K562 (cell line): Measurements from ENCODE around the gene TUBG2. TPM values are rescaled to one million over a fixed set of nuclear protein-coding genes. Genes with fewer than 3 reads are reported as not detected.

Source experiments
- ATAC-seq: fragments of 200-7000 bp; cut with Tn5 transposase; 3 replicates; pipeline ENCODE4 v1.9.1; 2020; ENCODE audit warnings: moderate library complexity
- BruUV-seq: library from RNA; stranded (reverse); fragments of 400-500 nt; replicated peaks from 2 replicates; lab custom pipeline; 2021; lab: Mats Ljungman, UMichigan
- CTCF ChIA-PET: fragments of 300-600 bp; formaldehyde crosslinking; extraction: SDS; loops from one replicate; lab custom pipeline; 2021; ENCODE audit warnings: low intra/inter-chr PET ratio; lab: Yijun Ruan, JAX
- POLR2A ChIA-PET: fragments of 300-600, 350-650 bp; sonication (Branson Sonifier 250); formaldehyde crosslinking; extraction: SDS; loops from one replicate; lab custom pipeline; 2021; ENCODE audit warnings: antibody characterized with exemption, inconsistent platforms; lab: Yijun Ruan, JAX
- DNase-seq, 4 experiments: peaks; one replicate each; pipeline versions ENCODE4 v3.0.0 to v3.0.0-alpha.2; 2011 to 2018; ENCODE audit warnings: low spot score in 3 of 4, mixed read lengths in 3 of 4; ENCODE audit errors: extremely low read depth in 1 of 4
- FAIRE-seq: peaks from 2 replicates; lab custom pipeline; 2011; peaks lifted over from hg19 to GRCh38; lab: Jason Lieb, UNC
- H2AFZ ChIP-seq: 2 replicates; pipeline ENCODE4 v1.6.0; 2011; ENCODE audit warnings: low read depth, low read length, control low read depth, inconsistent platforms
- H3K27ac ChIP-seq: fragments of 200-600 bp; 3 replicates; pipeline ENCODE4 v1.8.0; 2011; ENCODE audit warnings: low read depth, mild to moderate bottlenecking, control low read depth, inconsistent platforms, low read length, moderate library complexity, mixed read lengths; ENCODE audit errors: extremely low read depth
- H3K27me3 ChIP-seq, 2 experiments: fragments of 300-600 bp in 1 of 2; 2 replicates in 1 of 2; 3 replicates in 1 of 2; pipeline versions ENCODE4 v1.6.0 to v1.8.0; 2011; ENCODE audit warnings: inconsistent platforms in 2 of 2, low read length in 2 of 2, mild to moderate bottlenecking in 1 of 2, mixed read lengths in 1 of 2, moderate library complexity in 1 of 2; ENCODE audit not compliant: control insufficient read depth in 2 of 2, insufficient read depth in 2 of 2
- H3K36me3 ChIP-seq: fragments of 300-600 bp; 3 replicates; pipeline ENCODE4 v1.8.0; 2011; ENCODE audit warnings: mild to moderate bottlenecking, low read length, inconsistent platforms; ENCODE audit not compliant: control insufficient read depth, insufficient read depth
- H3K4me1 ChIP-seq, 2 experiments: fragments of 200-600 bp in 1 of 2; replicated peaks in 1 of 2; 2 replicates in 1 of 2; 3 replicates in 1 of 2; pipeline versions ENCODE4 v1.5.1 to v1.8.0; 2011; ENCODE audit warnings: inconsistent platforms in 2 of 2, low read length in 2 of 2, mild to moderate bottlenecking in 1 of 2, mixed read lengths in 1 of 2, moderate library complexity in 1 of 2; ENCODE audit not compliant: control insufficient read depth in 2 of 2, insufficient read depth in 2 of 2
- H3K4me2 ChIP-seq: 2 replicates; pipeline ENCODE4 v1.6.1; 2011; ENCODE audit warnings: low read length, control low read depth, inconsistent platforms, mixed read lengths; ENCODE audit not compliant: insufficient read depth
- H3K4me3 ChIP-seq: fragments of 200-600 bp; sonication (generic), shearing (Covaris generic); 2 replicates; pipeline ENCODE4 v1.5.1; 2016; ENCODE audit warnings: control low read depth, inconsistent platforms
- H3K79me2 ChIP-seq: fragments of 200-600 bp; 3 replicates; pipeline ENCODE4 v1.8.0; 2011; ENCODE audit warnings: low read length, inconsistent platforms; ENCODE audit not compliant: control insufficient read depth, insufficient read depth
- H3K9ac ChIP-seq, 2 experiments: 2 replicates each; pipeline versions ENCODE4 v1.6.0 to v1.6.1; 2011; ENCODE audit warnings: low read depth in 2 of 2, low read length in 2 of 2, control low read depth in 1 of 2, inconsistent platforms in 1 of 2, mild to moderate bottlenecking in 1 of 2, mixed read lengths in 1 of 2; ENCODE audit not compliant: insufficient read depth in 1 of 2
- H3K9me1 ChIP-seq: one replicate; pipeline ENCODE4 v1.6.0; 2011; ENCODE audit warnings: inconsistent platforms, mild to moderate bottlenecking, low read length, moderate library complexity; ENCODE audit not compliant: control insufficient read depth, insufficient read depth
- H3K9me3 ChIP-seq: replicated peaks from 2 replicates; pipeline ENCODE4 v1.5.1; 2011; ENCODE audit warnings: low read depth, low read length, inconsistent platforms; ENCODE audit not compliant: control insufficient read depth, insufficient read depth
- H4K20me1 ChIP-seq: replicated peaks from 2 replicates; pipeline ENCODE4 v1.6.1; 2011; ENCODE audit warnings: low read length, inconsistent platforms, mixed read lengths; ENCODE audit not compliant: control insufficient read depth, insufficient read depth
- MECOM ChIP-seq: fragments of 250-450 bp; sonication (Bioruptor Pico); IDR thresholded peaks from 2 replicates; pipeline ENCODE4 v1.8.0; 2022; ENCODE audit warnings: inconsistent platforms
- MTF1 ChIP-seq: fragments of 250-450 bp; sonication (Bioruptor Pico); IDR thresholded peaks from 2 replicates; pipeline ENCODE4 v1.9.0; 2021; ENCODE audit warnings: moderate library complexity, mild to moderate bottlenecking, inconsistent platforms, borderline replicate concordance
- NFYB ChIP-seq: IDR thresholded peaks from 2 replicates; pipeline ENCODE4 v1.6.1; 2011; ENCODE audit warnings: mild to moderate bottlenecking, moderate library complexity; ENCODE audit not compliant: insufficient read length; ENCODE audit errors: extremely low read depth
- PHB2 ChIP-seq: fragments of 450-650 bp; IDR thresholded peaks from 2 replicates; pipeline ENCODE4 v1.6.1; 2017; ENCODE audit warnings: low read depth
- PTTG1 ChIP-seq: fragments of 450-650 bp; IDR thresholded peaks from 2 replicates; pipeline ENCODE4 v1.6.1; 2016; ENCODE audit warnings: low read depth, mild to moderate bottlenecking, missing genetic modification characterization, missing compliant biosample characterization
- RBFOX2 ChIP-seq: fragments of 200-400 bp; formaldehyde crosslinking; IDR thresholded peaks from 2 replicates; pipeline ENCODE4 v1.6.1; 2017; ENCODE audit warnings: low read depth, mild to moderate bottlenecking, low read length, moderate library complexity
- WGBS: fragments of 100-300 bp; shearing (Covaris generic); methylation state at CpG from one replicate; pipeline ENCODE4 v1.1.6; 2016; ENCODE audit warnings: low coverage, mixed read lengths; ENCODE audit not compliant: insufficient coverage; ENCODE audit errors: missing lambda C conversion rate; 5-methylcytosine and 5-hydroxymethylcytosine counted together
- in situ Hi-C: fragments of 300-500 bp; cut with MboI; formaldehyde crosslinking; loops from 4 replicates; pipeline ENCODE4 v1.15.0; 2018; ENCODE audit warnings: inconsistent platforms, mixed read lengths
- intact Hi-C: fragments of 100-400 bp; cut with micrococcal nuclease; formaldehyde crosslinking; loops from 2 replicates; pipeline ENCODE4 v1.14.2; 2022
- polyA plus RNA-seq, 8 experiments: library from polyadenylated mRNA; depleted of rRNA in 4 of 8; stranded (reverse) in 5 of 8; unstranded in 3 of 8; fragments of >200 nt; fragmentation: Nextera tagmentation in 2 of 8; fragmentation: Illumina TruSeq in 1 of 8; extraction: Ambion mirVana in 2 of 8; extraction: Trizol in 1 of 8; gene quantifications; 2 replicates each; pipeline versions ENCODE4 v1.2.1 to v1.2.3, GENCODE V29; 2011 to 2014; ENCODE audit warnings: inconsistent platforms in 1 of 8, missing spikeins in 1 of 8
- total RNA-seq, 7 experiments: library from RNA; depleted of rRNA in 6 of 7; stranded (reverse); fragments of >200 nt in 6 of 7; fragmentation: Illumina TruSeq in 2 of 7; extraction: Trizol in 2 of 7; gene quantifications; 2 replicates each; pipeline versions ENCODE4 v1.2.1 to v1.2.3, GENCODE V29; 2011 to 2021; ENCODE audit warnings: low replicate concordance in 1 of 7
- TF ChIP-seq, protein P1 (sequence below): fragments of 250-450 bp; sonication (Bioruptor Pico); IDR thresholded peaks from 2 replicates; pipeline ENCODE4 v1.4.0; 2020; ENCODE audit warnings: mild to moderate bottlenecking, moderate library complexity, borderline replicate concordance
- TF ChIP-seq, protein P2 (sequence below): fragments of 250-450 bp; sonication (Bioruptor Pico); IDR thresholded peaks from 2 replicates; pipeline ENCODE4 v1.8.0; 2021; ENCODE audit warnings: moderate library complexity, mild to moderate bottlenecking, inconsistent platforms
- TF ChIP-seq, protein P3 (sequence below): IDR thresholded peaks from 3 replicates; pipeline ENCODE4 v1.6.1; 2011; ENCODE audit warnings: borderline replicate concordance, mild to moderate bottlenecking; ENCODE audit not compliant: insufficient read length, insufficient read depth
- TF ChIP-seq, protein P4 (sequence below), 2 experiments: fragments of 450-650 bp; IDR thresholded peaks; 2 replicates each; pipeline ENCODE4 v1.6.1; 2016
- TF ChIP-seq, protein P5 (sequence below): fragments of 450-650 bp; IDR thresholded peaks from 2 replicates; pipeline ENCODE4 v1.6.1; 2018; ENCODE audit warnings: mild to moderate bottlenecking, low read depth; ENCODE audit not compliant: partially characterized antibody

TUBG2 gene
- total and polyA plus RNA-seq, 9 of the 15 experiments (the other 6 are each of a cell fraction or from before 2014, with no cell fraction given): 0.09 to 0.80 (median 0.24) TPM; not detected in 2

DNA sequence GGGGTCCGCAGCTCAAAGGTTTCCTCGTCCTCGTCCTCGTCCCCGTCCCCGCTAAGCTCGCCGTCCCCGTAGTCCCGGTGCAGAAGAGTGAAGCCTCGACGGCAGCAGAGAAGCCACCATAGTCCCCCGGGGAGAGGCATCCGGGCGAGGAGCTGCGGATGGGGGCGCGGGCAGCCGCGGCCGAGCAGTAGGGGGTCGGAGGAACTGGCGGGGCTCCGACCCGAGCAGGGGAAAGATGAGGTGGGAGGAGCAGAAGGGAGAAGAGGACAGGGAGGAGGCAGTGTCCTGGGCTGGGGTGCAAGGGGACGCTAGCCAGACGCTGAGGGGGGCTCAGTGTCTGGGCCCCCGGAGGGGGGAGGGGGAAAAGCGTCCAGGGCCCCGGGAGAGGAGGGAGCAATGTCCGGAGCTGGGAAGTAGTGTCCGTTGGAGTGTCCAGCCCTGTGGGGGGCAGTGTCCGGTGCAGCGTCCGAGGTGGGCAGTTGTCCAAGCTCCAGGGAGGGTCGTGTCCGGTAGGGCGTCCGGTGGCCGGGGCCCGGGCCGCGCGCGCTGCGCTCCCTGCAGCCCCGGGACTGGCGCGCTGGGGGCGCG lies 17.4 kb downstream of the TUBG2 start, which contains the start of gene PLEKHH3:
Gene PLEKHH3, minus strand, starts transcription at position 571 of the 588 bp plus-strand sequence. Its CDS starts 431 bp downstream, at position 140.
- Histone ChIP-seq H3K27me3 (no peaks in the 10 kb centered on the region), H3K27ac (peak within 1 kb of the TSS; percentile 95), H3K9ac (peak within 1 kb of the TSS; percentile 84 to 94), H3K4me1 (peaks cover 42 to 77% of the 10 kb centered on the region in 2 experiments), H3K36me3 (peaks cover 27% of the 10 kb centered on the region; the same call in 1 of the 3 replicates), H3K4me2 (peak within 1 kb of the TSS; percentile 90), H3K9me1 (no peaks in the 10 kb centered on the region), H2AFZ (peak within 1 kb of the TSS; percentile 76), H3K9me3 (no peaks in the 10 kb centered on the region), H4K20me1 (peaks cover 5% of the 10 kb centered on the region), H3K79me2 (peaks cover 36% of the 10 kb centered on the region), H3K4me3 (peak within 1 kb of the TSS; percentile 61)
- CTCF ChIA-PET: interaction anchor here (0.6 kb wide), 1 partner anchor 16 kb away, joined by 3 read pairs; no protein-coding TSS in a partner anchor
- intact Hi-C loops: loop anchor here (1.0 to 5.0 kb wide), 2 partner anchors 69 to 98 kb away; partner anchors contain the start of genes RETREG3 and TUBG1
- WGBS: 0% methylated on average over 31 of the region's 51 CpGs
- POLR2A ChIA-PET: interaction anchor here (0.5 to 1.8 kb wide), 15 partner anchors 8 to 806 kb away, joined by 3 to 7 read pairs (median 3); partner anchors contain the start of gene TUBG2
- DNase-seq: no peak
- peak; percentile 0; the same call in 1 of the 3 replicates for ATAC-seq
- FAIRE-seq: no peak
- in situ Hi-C loops: no loop called here
- BruUV-seq: no TSS peak
- TF ChIP-seq MTF1 (CRISPR knock-in tag): no peak
- TF ChIP-seq, protein P1, sequence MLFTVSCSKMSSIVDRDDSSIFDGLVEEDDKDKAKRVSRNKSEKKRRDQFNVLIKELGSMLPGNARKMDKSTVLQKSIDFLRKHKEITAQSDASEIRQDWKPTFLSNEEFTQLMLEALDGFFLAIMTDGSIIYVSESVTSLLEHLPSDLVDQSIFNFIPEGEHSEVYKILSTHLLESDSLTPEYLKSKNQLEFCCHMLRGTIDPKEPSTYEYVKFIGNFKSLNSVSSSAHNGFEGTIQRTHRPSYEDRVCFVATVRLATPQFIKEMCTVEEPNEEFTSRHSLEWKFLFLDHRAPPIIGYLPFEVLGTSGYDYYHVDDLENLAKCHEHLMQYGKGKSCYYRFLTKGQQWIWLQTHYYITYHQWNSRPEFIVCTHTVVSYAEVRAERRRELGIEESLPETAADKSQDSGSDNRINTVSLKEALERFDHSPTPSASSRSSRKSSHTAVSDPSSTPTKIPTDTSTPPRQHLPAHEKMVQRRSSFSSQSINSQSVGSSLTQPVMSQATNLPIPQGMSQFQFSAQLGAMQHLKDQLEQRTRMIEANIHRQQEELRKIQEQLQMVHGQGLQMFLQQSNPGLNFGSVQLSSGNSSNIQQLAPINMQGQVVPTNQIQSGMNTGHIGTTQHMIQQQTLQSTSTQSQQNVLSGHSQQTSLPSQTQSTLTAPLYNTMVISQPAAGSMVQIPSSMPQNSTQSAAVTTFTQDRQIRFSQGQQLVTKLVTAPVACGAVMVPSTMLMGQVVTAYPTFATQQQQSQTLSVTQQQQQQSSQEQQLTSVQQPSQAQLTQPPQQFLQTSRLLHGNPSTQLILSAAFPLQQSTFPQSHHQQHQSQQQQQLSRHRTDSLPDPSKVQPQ (CRISPR knock-in tag): no peak
- TF ChIP-seq, protein P2, sequence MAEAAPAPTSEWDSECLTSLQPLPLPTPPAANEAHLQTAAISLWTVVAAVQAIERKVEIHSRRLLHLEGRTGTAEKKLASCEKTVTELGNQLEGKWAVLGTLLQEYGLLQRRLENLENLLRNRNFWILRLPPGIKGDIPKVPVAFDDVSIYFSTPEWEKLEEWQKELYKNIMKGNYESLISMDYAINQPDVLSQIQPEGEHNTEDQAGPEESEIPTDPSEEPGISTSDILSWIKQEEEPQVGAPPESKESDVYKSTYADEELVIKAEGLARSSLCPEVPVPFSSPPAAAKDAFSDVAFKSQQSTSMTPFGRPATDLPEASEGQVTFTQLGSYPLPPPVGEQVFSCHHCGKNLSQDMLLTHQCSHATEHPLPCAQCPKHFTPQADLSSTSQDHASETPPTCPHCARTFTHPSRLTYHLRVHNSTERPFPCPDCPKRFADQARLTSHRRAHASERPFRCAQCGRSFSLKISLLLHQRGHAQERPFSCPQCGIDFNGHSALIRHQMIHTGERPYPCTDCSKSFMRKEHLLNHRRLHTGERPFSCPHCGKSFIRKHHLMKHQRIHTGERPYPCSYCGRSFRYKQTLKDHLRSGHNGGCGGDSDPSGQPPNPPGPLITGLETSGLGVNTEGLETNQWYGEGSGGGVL: no peak
- TF ChIP-seq, protein P3, sequence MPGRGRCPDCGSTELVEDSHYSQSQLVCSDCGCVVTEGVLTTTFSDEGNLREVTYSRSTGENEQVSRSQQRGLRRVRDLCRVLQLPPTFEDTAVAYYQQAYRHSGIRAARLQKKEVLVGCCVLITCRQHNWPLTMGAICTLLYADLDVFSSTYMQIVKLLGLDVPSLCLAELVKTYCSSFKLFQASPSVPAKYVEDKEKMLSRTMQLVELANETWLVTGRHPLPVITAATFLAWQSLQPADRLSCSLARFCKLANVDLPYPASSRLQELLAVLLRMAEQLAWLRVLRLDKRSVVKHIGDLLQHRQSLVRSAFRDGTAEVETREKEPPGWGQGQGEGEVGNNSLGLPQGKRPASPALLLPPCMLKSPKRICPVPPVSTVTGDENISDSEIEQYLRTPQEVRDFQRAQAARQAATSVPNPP: no peak
- no peak for TF ChIP-seq PTTG1 (tag)
- TF ChIP-seq NFYB: no peak
- TF ChIP-seq, protein P4, sequence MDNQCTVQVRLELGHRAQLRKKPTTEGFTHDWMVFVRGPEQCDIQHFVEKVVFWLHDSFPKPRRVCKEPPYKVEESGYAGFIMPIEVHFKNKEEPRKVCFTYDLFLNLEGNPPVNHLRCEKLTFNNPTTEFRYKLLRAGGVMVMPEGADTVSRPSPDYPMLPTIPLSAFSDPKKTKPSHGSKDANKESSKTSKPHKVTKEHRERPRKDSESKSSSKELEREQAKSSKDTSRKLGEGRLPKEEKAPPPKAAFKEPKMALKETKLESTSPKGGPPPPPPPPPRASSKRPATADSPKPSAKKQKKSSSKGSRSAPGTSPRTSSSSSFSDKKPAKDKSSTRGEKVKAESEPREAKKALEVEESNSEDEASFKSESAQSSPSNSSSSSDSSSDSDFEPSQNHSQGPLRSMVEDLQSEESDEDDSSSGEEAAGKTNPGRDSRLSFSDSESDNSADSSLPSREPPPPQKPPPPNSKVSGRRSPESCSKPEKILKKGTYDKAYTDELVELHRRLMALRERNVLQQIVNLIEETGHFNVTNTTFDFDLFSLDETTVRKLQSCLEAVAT (IDR thresholded peaks at IDR 0.05): peak in 1 of 2 experiments; percentile 76; a peak in 2 of 4 replicates
- no peak for TF ChIP-seq MECOM (CRISPR knock-in tag)
- peak; percentile 72 for TF ChIP-seq RBFOX2
- TF ChIP-seq PHB2: no peak
- TF ChIP-seq, protein P5, sequence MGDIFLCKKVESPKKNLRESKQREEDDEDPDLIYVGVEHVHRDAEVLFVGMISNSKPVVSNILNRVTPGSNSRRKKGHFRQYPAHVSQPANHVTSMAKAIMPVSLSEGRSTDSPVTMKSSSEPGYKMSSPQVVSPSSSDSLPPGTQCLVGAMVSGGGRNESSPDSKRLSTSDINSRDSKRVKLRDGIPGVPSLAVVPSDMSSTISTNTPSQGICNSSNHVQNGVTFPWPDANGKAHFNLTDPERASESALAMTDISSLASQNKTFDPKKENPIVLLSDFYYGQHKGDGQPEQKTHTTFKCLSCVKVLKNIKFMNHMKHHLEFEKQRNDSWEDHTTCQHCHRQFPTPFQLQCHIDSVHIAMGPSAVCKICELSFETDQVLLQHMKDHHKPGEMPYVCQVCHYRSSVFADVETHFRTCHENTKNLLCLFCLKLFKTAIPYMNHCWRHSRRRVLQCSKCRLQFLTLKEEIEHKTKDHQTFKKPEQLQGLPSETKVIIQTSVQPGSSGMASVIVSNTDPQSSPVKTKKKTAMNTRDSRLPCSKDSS: no peak
